ENCODE measurements around the gene GALNT13.

GALNT13 gene

DNA sequence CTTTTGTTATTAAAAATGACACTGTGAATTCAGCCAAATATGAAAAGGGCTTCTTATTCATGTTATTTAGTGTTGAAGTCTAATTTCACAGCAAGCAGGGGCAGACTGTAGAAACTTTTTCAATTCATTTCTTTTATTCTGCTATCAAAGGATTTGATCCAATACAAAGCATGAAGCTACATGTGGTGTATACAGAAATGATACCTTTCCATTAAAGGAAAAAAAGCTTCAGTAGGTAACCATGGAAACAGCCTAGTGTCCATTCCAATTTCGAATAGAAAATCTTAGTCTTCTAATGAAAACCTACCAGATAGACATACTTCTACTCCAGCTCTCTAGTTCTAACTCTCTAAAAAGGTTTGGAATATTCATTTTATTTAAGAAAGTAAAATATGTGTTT lies 550.5 kb downstream of the GALNT13 start:
- no peak for TF ChIP-seq EZH2 (optimal IDR thresholded peaks at IDR 0.05; ENCODE audit: low read depth, low read length)
- TF ChIP-seq EZH2phosphoT487 (IDR thresholded peaks at IDR 0.05; ENCODE audit: low read length), result no peak
- TF ChIP-seq, protein P1, sequence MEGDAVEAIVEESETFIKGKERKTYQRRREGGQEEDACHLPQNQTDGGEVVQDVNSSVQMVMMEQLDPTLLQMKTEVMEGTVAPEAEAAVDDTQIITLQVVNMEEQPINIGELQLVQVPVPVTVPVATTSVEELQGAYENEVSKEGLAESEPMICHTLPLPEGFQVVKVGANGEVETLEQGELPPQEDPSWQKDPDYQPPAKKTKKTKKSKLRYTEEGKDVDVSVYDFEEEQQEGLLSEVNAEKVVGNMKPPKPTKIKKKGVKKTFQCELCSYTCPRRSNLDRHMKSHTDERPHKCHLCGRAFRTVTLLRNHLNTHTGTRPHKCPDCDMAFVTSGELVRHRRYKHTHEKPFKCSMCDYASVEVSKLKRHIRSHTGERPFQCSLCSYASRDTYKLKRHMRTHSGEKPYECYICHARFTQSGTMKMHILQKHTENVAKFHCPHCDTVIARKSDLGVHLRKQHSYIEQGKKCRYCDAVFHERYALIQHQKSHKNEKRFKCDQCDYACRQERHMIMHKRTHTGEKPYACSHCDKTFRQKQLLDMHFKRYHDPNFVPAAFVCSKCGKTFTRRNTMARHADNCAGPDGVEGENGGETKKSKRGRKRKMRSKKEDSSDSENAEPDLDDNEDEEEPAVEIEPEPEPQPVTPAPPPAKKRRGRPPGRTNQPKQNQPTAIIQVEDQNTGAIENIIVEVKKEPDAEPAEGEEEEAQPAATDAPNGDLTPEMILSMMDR (IDR thresholded peaks at IDR 0.05; ENCODE audit: low read length), result no peak
- DNase-seq, result no peak
- Histone ChIP-seq H3K9ac (ENCODE audit: low read length) (no peak overlapping the region), H3K9me3 (replicated peaks; ENCODE audit: insufficient read depth, low read length) (no peaks in the 10 kb centered on the region), H3K27ac (ENCODE audit: low read length) (no peak overlapping the region), H4K20me1 (ENCODE audit: insufficient read depth, low read length) (no peaks in the 10 kb centered on the region), H2AFZ (ENCODE audit: low read length) (no peak overlapping the region), H3K79me2 (ENCODE audit: low read length) (no peaks in the 10 kb centered on the region), H3K36me3 (replicated peaks; ENCODE audit: insufficient read depth, low read length) (no peaks in the 10 kb centered on the region), H3K9me2 (replicated peaks; ENCODE audit: insufficient read depth, low read length) (no peaks in the 10 kb centered on the region), H3K27me3 (replicated peaks; ENCODE audit: insufficient read depth, low read length) (no peaks in the 10 kb centered on the region), H3K4me3 (ENCODE audit: low read length) (no peak overlapping the region), H3F3A (ENCODE audit: insufficient read depth, low read length) (no peaks in the 10 kb centered on the region), H3K4me1 (ENCODE audit: low read length) (no peaks in the 10 kb centered on the region), H3K4me2 (ENCODE audit: low read depth, low read length) (no peak overlapping the region)

DNA sequence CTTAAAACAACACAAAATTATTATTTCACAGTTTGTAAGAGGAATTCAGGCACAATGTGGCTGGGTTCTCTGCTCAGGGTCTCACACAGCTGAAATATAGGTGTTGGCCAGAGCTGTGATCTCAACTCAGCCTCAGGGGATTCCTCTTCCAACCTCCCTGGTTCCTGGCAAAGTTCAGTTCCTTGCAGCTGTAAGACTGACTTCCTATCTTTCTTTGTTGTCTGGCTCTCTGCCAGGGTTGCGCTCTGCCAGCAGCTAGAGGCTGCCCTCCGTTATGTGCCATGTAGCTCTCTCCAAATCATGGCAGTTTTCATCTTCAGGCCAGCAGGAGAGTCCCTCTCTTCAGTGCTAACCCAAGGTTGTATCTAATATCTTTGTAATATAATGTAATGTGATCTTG lies 554.3 kb downstream of the GALNT13 start:
- TF ChIP-seq, protein P1 (IDR thresholded peaks at IDR 0.05; ENCODE audit: low read length), result no peak
- TF ChIP-seq EZH2phosphoT487 (IDR thresholded peaks at IDR 0.05; ENCODE audit: low read length), result no peak
- H3K79me2 ChIP-seq (ENCODE audit: low read length), result no peaks in the 10 kb centered on the region
- no peaks in the 10 kb centered on the region for H3K36me3 ChIP-seq (replicated peaks; ENCODE audit: insufficient read depth, low read length)
- no peak overlapping the region for H2AFZ ChIP-seq (ENCODE audit: low read length)
- H3K4me3 ChIP-seq (ENCODE audit: low read length), result no peak overlapping the region
- H4K20me1 ChIP-seq (ENCODE audit: insufficient read depth, low read length), result no peaks in the 10 kb centered on the region
- H3F3A ChIP-seq (ENCODE audit: insufficient read depth, low read length), result no peaks in the 10 kb centered on the region
- no peak overlapping the region for H3K9ac ChIP-seq (ENCODE audit: low read length)
- H3K9me3 ChIP-seq (replicated peaks; ENCODE audit: insufficient read depth, low read length), result no peaks in the 10 kb centered on the region
- no peak overlapping the region for H3K4me2 ChIP-seq (ENCODE audit: low read depth, low read length)
- DNase-seq, result no peak
- H3K27ac ChIP-seq (ENCODE audit: low read length), result no peak overlapping the region
- H3K9me2 ChIP-seq (replicated peaks; ENCODE audit: insufficient read depth, low read length), result no peaks in the 10 kb centered on the region
- H3K4me1 ChIP-seq (ENCODE audit: low read length), result no peaks in the 10 kb centered on the region
- no peaks in the 10 kb centered on the region for H3K27me3 ChIP-seq (replicated peaks; ENCODE audit: insufficient read depth, low read length)

DNA sequence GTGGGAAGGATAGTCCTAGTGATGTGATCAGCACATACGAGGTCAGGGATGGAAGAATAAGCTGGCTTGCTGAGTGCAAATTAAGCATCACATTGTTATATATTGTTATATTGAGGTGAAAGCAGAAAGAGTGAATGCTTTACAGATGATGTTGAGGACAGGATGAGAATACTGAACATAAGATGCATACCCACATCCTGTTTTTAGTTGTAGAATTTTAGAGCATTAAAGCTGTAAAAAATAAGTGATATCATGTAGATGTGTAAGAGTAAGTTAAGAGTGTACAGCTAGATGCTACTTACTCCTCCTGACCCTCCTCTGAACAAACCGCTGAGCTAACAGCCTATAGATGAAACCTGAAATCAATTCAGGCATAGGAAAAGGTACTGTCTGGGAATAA lies 555.7 kb downstream of the GALNT13 start:
- TF ChIP-seq, protein P1 (IDR thresholded peaks at IDR 0.05; ENCODE audit: low read length), result no peak
- TF ChIP-seq EZH2phosphoT487 (IDR thresholded peaks at IDR 0.05; ENCODE audit: low read length) (no peak), EZH2 (optimal IDR thresholded peaks at IDR 0.05; ENCODE audit: low read depth, low read length) (no peak)
- Histone ChIP-seq H3F3A (ENCODE audit: insufficient read depth, low read length) (no peaks in the 10 kb centered on the region), H3K9me3 (replicated peaks; ENCODE audit: insufficient read depth, low read length) (no peaks in the 10 kb centered on the region), H3K4me1 (ENCODE audit: low read length) (no peaks in the 10 kb centered on the region), H3K79me2 (ENCODE audit: low read length) (no peaks in the 10 kb centered on the region), H3K4me2 (ENCODE audit: low read depth, low read length) (no peak overlapping the region), H3K9ac (ENCODE audit: low read length) (no peak overlapping the region), H3K27ac (ENCODE audit: low read length) (no peak overlapping the region), H4K20me1 (ENCODE audit: insufficient read depth, low read length) (no peaks in the 10 kb centered on the region), H3K27me3 (replicated peaks; ENCODE audit: insufficient read depth, low read length) (no peaks in the 10 kb centered on the region), H3K36me3 (replicated peaks; ENCODE audit: insufficient read depth, low read length) (no peaks in the 10 kb centered on the region), H2AFZ (ENCODE audit: low read length) (no peak overlapping the region), H3K9me2 (replicated peaks; ENCODE audit: insufficient read depth, low read length) (no peaks in the 10 kb centered on the region), H3K4me3 (ENCODE audit: low read length) (no peak overlapping the region)
- DNase-seq, result no peak

Measured in MM.1S (cell line).